ENCODE results near the gene RAP1A.

RAP1A gene

DNA sequence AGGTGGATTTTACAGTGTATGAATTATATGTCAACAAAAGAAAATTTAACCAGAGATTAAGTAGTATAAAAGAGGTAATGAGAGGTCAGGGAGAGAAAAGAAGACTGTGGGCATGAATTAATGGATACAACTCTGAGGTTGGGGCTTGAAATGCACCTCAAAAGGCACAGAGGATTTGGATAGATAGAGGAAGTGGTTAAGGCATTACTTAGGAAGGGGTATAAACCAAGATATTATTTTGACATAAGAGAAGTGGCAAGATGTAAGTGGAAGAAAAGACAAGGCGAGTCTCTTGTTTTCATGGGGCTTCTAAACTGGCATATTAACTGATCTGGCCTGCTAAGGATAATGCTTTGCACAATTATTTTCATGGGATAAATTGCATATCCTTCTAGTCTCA lies 34.1 kb downstream of the RAP1A start:
- POLR2A ChIA-PET (ENCODE audit: low non-redundant PET): no interaction called here
- no peak overlapping the region for H3K27ac ChIP-seq
- TF ChIP-seq, protein P1, sequence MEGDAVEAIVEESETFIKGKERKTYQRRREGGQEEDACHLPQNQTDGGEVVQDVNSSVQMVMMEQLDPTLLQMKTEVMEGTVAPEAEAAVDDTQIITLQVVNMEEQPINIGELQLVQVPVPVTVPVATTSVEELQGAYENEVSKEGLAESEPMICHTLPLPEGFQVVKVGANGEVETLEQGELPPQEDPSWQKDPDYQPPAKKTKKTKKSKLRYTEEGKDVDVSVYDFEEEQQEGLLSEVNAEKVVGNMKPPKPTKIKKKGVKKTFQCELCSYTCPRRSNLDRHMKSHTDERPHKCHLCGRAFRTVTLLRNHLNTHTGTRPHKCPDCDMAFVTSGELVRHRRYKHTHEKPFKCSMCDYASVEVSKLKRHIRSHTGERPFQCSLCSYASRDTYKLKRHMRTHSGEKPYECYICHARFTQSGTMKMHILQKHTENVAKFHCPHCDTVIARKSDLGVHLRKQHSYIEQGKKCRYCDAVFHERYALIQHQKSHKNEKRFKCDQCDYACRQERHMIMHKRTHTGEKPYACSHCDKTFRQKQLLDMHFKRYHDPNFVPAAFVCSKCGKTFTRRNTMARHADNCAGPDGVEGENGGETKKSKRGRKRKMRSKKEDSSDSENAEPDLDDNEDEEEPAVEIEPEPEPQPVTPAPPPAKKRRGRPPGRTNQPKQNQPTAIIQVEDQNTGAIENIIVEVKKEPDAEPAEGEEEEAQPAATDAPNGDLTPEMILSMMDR (conservative IDR thresholded peaks at IDR 0.05; ENCODE audit: low read depth): no peak
- CTCF ChIA-PET: no interaction called here
- no peak for DNase-seq (ENCODE audit: low spot score)

DNA sequence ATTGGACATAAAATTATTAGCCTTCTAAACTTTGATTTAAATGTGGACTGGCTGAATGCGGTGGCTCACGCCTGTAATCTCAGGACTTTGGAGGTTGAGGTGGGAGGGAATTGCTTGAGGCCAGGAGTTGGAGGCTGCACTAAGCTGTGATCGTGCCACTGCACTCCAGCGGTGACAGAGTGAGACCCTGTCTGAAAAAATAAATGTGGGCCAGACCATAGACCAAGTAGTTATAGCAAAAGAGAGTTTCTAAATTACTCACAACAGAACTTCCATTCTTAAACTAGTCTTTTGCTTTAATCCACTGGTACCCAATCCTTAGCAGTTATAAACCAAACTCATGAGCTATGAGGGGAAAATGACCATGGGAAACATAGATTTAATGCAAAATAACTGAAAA lies 35.2 kb downstream of the RAP1A start:
- TF ChIP-seq, protein P1 (conservative IDR thresholded peaks at IDR 0.05; ENCODE audit: low read depth): no peak
- no peak overlapping the region for H3K27ac ChIP-seq
- no peak for DNase-seq (ENCODE audit: low spot score)
- POLR2A ChIA-PET (ENCODE audit: low non-redundant PET): no interaction called here
- CTCF ChIA-PET: interaction anchor here (1.3 kb wide), 1 partner anchor 147 kb away, joined by 3 read pairs; no protein-coding TSS in a partner anchor

DNA sequence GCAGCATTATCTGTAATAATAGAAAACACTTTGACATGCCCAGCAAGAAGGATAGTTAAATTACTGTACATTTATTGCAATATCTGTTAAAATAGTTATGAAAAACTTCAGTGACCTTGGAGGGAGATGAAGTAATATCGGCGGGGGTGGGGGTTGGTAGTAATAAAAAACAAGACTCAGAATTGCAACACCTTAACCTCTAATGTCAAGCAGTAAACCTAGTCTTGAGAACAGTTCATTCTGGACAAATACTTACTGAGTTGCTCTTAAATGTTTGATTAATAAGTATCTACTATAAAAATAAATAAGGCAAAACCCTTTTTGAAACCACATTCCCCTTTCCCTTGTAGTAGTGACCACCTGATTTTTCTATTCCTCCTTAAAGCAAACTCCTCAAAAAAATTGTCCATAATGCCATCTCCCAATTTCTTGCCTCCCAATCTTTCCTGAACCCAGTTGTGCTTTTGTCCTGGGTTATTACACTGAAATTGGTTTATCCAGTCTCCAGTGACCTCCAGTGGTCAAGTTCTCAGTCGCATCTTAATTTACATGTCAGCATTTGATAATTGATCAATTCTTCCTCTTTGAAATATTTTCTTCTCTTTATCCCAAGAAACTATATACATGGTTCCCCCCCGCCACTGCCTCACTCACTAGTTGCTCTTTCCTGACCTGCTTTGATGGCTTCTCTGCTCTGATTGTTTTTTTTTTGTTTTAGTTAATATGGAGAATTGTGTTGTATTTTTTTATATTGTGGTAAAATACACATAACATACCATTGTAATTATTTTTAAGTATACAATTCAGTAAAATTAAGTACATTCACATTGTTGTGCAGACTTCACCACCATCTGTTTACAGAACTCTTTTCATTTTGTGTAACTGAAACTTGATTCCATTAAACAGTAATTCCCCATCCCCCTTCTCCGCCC lies 36.8 kb downstream of the RAP1A start:
- TF ChIP-seq, protein P1 (conservative IDR thresholded peaks at IDR 0.05; ENCODE audit: low read depth): peak; percentile 55
- ChIA-PET POLR2A (ENCODE audit: low non-redundant PET) (no interaction called here), CTCF (interaction anchor here (1.3 kb wide), 1 partner anchor 148 kb away, joined by 3 read pairs; no protein-coding TSS in a partner anchor)
- H3K27ac ChIP-seq: peak overlapping the region; percentile 54; the same call in 1 of the 2 replicates
- DNase-seq (ENCODE audit: low spot score): peak; percentile 59

DNA sequence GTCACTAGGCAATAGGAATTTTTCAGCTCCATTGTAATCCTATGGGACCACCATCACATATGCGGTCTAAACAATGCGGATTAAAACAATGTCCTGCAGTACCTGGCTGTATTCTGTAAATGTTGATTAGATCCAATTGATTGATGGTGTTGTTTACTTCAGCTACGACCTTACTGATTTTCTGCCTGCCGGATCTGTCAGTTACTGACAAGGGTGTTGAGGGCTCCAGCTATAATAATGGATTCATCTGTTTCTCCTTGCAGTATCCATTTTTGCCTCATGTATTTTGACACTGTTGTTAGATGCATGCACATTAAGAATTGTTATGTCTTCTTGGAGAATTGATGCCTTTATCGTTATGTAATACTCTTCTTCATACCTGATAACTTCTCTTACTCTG lies 39.0 kb downstream of the RAP1A start:
- ChIA-PET POLR2A (ENCODE audit: low non-redundant PET) (no interaction called here), CTCF (no interaction called here)
- H3K27ac ChIP-seq: no peak overlapping the region
- TF ChIP-seq, protein P1 (conservative IDR thresholded peaks at IDR 0.05; ENCODE audit: low read depth): no peak
- no peak for DNase-seq (ENCODE audit: low spot score)

DNA sequence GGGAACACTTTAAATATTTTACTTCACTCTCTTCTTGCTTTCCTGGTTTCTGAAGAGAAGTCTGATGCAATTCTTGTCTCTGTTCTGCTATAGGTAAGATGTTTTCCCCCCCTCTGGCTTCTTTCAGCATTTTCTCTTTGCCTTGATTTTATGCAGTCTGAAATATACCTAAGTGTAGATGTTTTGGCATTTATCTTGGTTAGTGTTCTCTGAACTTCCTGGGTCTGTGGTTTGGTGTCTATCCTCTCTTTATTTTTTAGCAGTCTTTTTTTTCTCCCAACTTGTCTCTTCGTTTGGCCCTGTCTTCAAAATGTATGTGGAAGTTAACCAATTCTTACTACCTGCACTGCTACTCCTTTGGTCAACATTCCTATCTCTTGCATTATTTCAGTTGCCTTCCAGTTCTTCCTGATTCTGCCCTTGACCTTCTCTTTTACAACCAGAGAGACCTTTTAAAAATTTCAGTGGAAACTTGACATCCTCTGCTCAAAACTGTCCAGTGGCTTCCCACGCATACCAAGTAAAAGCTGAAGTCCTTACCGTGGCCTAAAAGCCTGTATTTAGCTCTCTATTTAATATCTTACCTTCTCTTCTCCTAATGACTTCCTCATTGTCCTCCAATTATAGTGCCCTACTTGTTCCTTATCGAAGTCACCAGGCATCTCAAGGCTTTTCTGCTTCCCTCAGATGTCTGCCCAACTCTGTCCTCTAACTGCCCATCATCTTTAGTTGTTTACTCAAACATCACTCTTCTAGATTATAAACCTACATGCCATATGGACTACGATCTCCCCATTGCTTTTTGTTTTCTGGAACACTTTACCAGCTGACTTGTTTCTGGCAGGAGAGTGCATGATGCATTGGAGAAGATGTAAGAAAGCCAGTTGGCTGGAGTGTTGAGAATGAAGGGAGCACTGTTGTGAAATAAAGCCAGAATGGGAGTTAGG lies 40.9 kb downstream of the RAP1A start:
- POLR2A ChIA-PET (ENCODE audit: low non-redundant PET): no interaction called here
- H3K27ac ChIP-seq: no peak overlapping the region
- DNase-seq (ENCODE audit: low spot score): no peak
- CTCF ChIA-PET: no interaction called here
- TF ChIP-seq, protein P1 (conservative IDR thresholded peaks at IDR 0.05; ENCODE audit: low read depth): no peak

DNA sequence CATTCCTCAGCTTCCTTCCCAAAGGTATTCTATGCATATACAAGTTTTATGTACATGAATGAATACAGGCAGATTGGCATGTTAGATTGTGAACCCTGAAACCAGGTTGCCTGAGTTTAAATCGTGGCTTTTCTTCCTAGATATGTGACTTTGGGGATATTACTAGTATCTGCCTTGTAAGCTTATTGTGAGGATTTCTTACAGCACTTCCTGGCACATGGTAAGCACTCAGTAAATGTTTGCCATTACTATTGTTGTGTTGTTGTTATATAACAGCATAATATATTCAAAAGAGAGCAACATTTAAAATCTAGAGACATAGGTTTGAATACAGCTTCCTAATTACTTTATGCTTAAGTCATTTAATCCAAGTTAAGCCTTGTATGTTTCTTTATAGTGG lies 45.1 kb downstream of the RAP1A start:
- H3K27ac ChIP-seq: no peak overlapping the region
- CTCF ChIA-PET: no interaction called here
- POLR2A ChIA-PET (ENCODE audit: low non-redundant PET): no interaction called here
- TF ChIP-seq, protein P1 (conservative IDR thresholded peaks at IDR 0.05; ENCODE audit: low read depth): no peak
- DNase-seq (ENCODE audit: low spot score): no peak

Data from RWPE1 (cell line).